Neural cell (in vitro differentiated cells): ENCODE measurements around the gene PRSS53. TPM values are rescaled to one million over a fixed set of nuclear protein-coding genes. Genes with fewer than 3 reads are reported as not detected.
A peak's percentile ranks its signal among the peaks of the same experiment; 100 is the strongest.

Experiments used
- H2AFZ ChIP-seq: fragments of 200-600, 300-800 bp; sonication (generic), shearing (Covaris generic); 2 replicates; pipeline ENCODE4 v1.6.0; 2014; ENCODE audit warnings: low read depth, mild to moderate bottlenecking, antibody characterized with exemption, low read length, moderate library complexity
- H3F3A ChIP-seq: fragments of 200-600 bp; shearing (Covaris generic); 2 replicates; pipeline ENCODE4 v1.6.1; 2016; ENCODE audit warnings: mild to moderate bottlenecking, moderate library complexity, mixed read lengths, antibody characterized with exemption, low read length; ENCODE audit not compliant: insufficient read depth, poor library complexity, severe bottlenecking
- H3K27ac ChIP-seq: fragments of 200-600, 300-800 bp; sonication (generic), shearing (Covaris generic); 2 replicates; pipeline ENCODE4 v1.5.1; 2014; ENCODE audit warnings: mild to moderate bottlenecking, low read length, moderate library complexity
- H3K27me3 ChIP-seq: fragments of 300-800, 200-600 bp; sonication (generic), shearing (Covaris generic); 2 replicates; pipeline ENCODE4 v1.6.0; 2014; ENCODE audit warnings: mild to moderate bottlenecking, low read depth, low read length, moderate library complexity; ENCODE audit not compliant: insufficient read depth
- H3K36me3 ChIP-seq: fragments of 300-800, 200-600 bp; sonication (generic), shearing (Covaris generic); 2 replicates; pipeline ENCODE4 v1.5.1; 2014; ENCODE audit warnings: mild to moderate bottlenecking, antibody characterized with exemption, low read length, moderate library complexity; ENCODE audit not compliant: insufficient read depth
- H3K4me2 ChIP-seq: fragments of 300-800, 200-600 bp; sonication (generic), shearing (Covaris generic); 2 replicates; pipeline ENCODE4 v1.6.0; 2014; ENCODE audit warnings: mild to moderate bottlenecking, low read length
- H3K4me3 ChIP-seq: fragments of 300-800, 200-600 bp; sonication (generic), shearing (Covaris generic); 2 replicates; pipeline ENCODE4 v1.5.1; 2014; ENCODE audit warnings: mild to moderate bottlenecking, low read length, moderate library complexity
- H3K79me2 ChIP-seq: fragments of 200-600 bp; shearing (Covaris generic); replicated peaks from 2 replicates; pipeline ENCODE4 v1.6.0; 2014; ENCODE audit warnings: mild to moderate bottlenecking, low read length, moderate library complexity; ENCODE audit not compliant: insufficient read depth
- H3K9ac ChIP-seq: fragments of 300-800, 200-600 bp; sonication (generic), shearing (Covaris generic); 2 replicates; pipeline ENCODE4 v1.6.1; 2016; ENCODE audit warnings: mild to moderate bottlenecking, low read length, mixed read lengths
- H3K9me2 ChIP-seq: fragments of 200-600 bp; shearing (Covaris generic); 2 replicates; pipeline ENCODE4 v1.6.1; 2016; ENCODE audit warnings: mild to moderate bottlenecking, low read length, mixed read lengths; ENCODE audit not compliant: insufficient read depth
- H3K9me3 ChIP-seq: fragments of 200-600, 300-800 bp; sonication (generic), shearing (Covaris generic); 2 replicates; pipeline ENCODE4 v1.6.1; 2016; ENCODE audit warnings: mild to moderate bottlenecking, mixed run types, low read length, moderate library complexity, mixed read lengths
- H4K20me1 ChIP-seq: fragments of 200-600 bp; shearing (Covaris generic); 2 replicates; pipeline ENCODE4 v1.6.1; 2016; ENCODE audit warnings: mild to moderate bottlenecking, mixed run types; ENCODE audit not compliant: insufficient read depth
- EP300 ChIP-seq: fragments of 450-650 bp; conservative IDR thresholded peaks from 2 replicates; pipeline ENCODE4 v1.6.1; 2014; ENCODE audit warnings: antibody characterized with exemption, mild to moderate bottlenecking, moderate library complexity; ENCODE audit not compliant: poor library complexity, severe bottlenecking
- EZH2 ChIP-seq: fragments of 200-600, 300-800 bp; shearing (Covaris generic), sonication (generic); IDR thresholded peaks from 2 replicates; pipeline ENCODE4 v1.6.1; 2014; ENCODE audit warnings: antibody characterized with exemption, low read length, borderline replicate concordance, mild to moderate bottlenecking; ENCODE audit not compliant: insufficient read depth, poor library complexity, severe bottlenecking
- MXI1 ChIP-seq: fragments of 450-650 bp; conservative IDR thresholded peaks from 2 replicates; pipeline ENCODE4 v1.6.1; 2014; ENCODE audit warnings: antibody characterized with exemption, mild to moderate bottlenecking; ENCODE audit not compliant: poor library complexity, severe bottlenecking
- POLR2AphosphoS5 ChIP-seq: IDR thresholded peaks from 2 replicates; pipeline ENCODE4 v1.6.1; 2012
- SMC3 ChIP-seq: fragments of 450-650 bp; conservative IDR thresholded peaks from 2 replicates; pipeline ENCODE4 v1.6.1; 2014; ENCODE audit warnings: antibody characterized with exemption, mild to moderate bottlenecking, moderate library complexity; ENCODE audit not compliant: poor library complexity
- TAF1 ChIP-seq: IDR thresholded peaks from 2 replicates; pipeline ENCODE4 v1.6.1; 2012; ENCODE audit warnings: low read depth
- polyA plus RNA-seq: library from polyadenylated mRNA; depleted of rRNA; stranded (reverse); fragments of >200 nt; gene quantifications from 2 replicates; pipeline ENCODE4 v1.2.3, GENCODE V29; 2014
- TF ChIP-seq, protein P1 (sequence below): fragments of 450-650 bp; IDR thresholded peaks from 2 replicates; pipeline ENCODE4 v1.5.1; 2014; ENCODE audit warnings: antibody characterized with exemption, mild to moderate bottlenecking, moderate library complexity; ENCODE audit not compliant: poor library complexity, severe bottlenecking

Gene PRSS53
- polyA plus RNA-seq, 1 donor from 2014 or later, result 9.3 TPM

DNA sequence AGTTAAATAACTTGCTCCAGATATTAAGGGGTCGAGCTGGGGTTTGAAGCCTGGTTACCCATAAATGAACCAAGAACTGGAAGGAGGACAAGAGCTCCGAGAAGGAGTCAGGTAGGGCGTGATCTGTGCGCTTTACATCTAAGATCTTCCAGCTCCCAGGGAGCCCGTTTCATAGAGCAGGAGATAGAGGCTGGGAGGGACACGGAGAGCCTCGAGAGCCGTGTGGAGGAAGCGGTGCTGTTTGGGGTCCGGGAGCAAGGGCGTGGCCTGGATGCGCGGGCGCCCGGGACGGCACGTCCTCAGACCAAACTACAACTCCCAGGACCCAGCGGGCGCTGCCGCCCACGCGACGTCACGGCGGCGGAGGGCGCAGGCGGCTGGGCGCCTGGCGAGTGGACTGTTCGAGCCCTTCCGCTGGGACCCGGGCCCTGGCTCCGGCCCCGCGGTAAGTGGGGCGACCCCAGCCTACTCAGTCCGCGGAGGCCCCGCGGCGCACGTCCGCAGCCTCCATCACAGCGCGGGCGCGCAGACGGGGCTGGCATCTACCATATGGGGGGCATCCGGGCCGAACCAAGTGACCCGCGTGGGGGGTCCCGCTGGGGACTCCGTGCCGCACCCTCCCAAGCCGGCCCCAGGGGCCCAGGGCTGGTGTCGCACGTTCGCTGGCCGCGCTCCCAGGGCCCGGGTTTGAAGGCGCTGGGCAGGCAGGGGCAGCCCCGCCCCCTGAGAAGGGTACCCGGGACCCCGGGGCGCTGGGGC, 19.5 kb upstream of the PRSS53 start, which contains the start of gene BCKDK:
BCKDK (plus strand) TSS at position 352 of the 759 bp plus-strand sequence. CDS start 838 bp downstream, outside the sequence.
- Histone ChIP-seq H3K9me2 (no peaks in the 10 kb centered on the region), H3K27me3 (no peaks in the 10 kb centered on the region), H4K20me1 (no peaks in the 10 kb centered on the region), H3F3A (no peaks in the 10 kb centered on the region), H3K36me3 (no peaks in the 10 kb centered on the region), H3K9ac (peak within 1 kb of the TSS; percentile 87), H3K9me3 (no peaks in the 10 kb centered on the region), H3K79me2 (no peaks in the 10 kb centered on the region), H3K27ac (peak within 1 kb of the TSS; percentile 24), H2AFZ (peak within 1 kb of the TSS; percentile 83), H3K4me2 (peak within 1 kb of the TSS; percentile 44), H3K4me3 (peak within 1 kb of the TSS; percentile 99)
- TF ChIP-seq POLR2AphosphoS5 (peak; percentile 74), SMC3 (no peak), EP300 (peak; percentile 25), MXI1 (peak; percentile 75)

DNA sequence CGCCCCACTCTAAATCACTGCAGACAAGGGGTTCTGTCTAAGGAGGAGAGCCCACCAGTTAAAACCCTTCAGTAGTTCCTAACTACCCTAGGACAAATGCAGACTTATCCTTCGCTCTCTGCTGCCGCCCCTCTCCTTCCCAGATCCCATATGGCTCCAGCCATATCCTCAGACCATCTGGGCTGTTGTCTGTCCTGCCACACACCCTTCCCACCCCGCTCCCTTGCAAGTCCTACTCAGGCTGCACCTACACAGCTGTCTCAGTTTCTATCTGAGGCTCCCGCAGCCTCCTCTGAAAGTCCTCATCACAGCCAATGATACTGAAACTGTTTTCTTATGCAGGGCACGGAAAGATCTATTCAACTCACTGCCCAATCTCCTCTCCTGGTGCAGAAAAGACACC, 18.7 kb upstream of the PRSS53 start:
- no peaks in the 10 kb centered on the region for H3K79me2 ChIP-seq
- H3K4me2 ChIP-seq, result no peak overlapping the region
- no peak overlapping the region for H3K27ac ChIP-seq
- no peaks in the 10 kb centered on the region for H3F3A ChIP-seq
- no peaks in the 10 kb centered on the region for H3K9me2 ChIP-seq
- no peaks in the 10 kb centered on the region for H3K9me3 ChIP-seq
- H4K20me1 ChIP-seq, result no peaks in the 10 kb centered on the region
- no peak for TF ChIP-seq EP300
- no peak overlapping the region for H3K9ac ChIP-seq
- H3K4me3 ChIP-seq, result peak overlapping the region; percentile 99
- no peaks in the 10 kb centered on the region for H3K36me3 ChIP-seq
- no peaks in the 10 kb centered on the region for H3K27me3 ChIP-seq
- H2AFZ ChIP-seq, result peak overlapping the region; percentile 83

DNA sequence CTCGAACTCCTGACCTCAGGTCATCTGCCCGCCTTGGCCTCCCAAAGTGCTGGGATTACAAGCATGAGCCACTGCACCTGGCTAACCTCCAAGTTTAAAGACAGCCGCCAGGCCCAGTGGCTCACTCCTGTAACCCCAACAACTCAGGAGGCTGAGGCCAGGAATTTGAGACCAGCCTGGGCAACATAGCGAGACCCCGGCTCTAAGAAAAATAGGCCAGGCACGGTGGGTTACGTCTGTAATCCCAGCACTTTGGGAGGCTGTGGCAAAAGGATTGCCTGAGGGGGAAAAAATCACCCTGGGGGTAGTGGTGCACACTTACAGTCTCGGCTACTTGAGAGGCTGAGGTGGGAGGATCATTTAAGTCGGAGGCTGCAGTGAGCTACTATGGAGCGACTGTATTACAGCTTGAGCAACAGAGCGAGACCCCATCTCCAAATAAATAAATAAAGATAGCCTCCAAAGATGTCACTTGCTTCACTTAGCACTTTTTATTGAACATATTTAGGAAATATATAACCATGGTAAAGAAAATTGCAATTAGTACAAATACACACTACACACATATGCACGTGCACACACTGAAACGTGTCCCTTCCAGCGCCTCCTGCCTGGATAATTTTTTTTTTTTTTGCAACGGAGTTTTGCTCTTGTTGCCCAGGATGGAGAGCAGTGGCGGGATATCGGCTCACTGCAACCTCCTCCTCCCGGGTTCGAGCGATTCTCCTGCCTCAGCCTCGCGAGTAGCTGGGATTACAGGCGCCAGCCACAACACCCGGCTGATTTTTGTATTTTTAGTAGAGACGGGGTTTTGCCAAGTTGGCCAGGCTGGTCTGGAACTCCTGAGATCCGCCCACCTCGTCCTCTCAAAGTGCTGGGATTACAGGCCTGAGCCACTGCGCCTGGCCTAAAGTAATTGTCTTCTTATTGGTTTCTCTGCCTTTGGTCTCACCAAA, 18.0 kb upstream of the PRSS53 start:
- no peak overlapping the region for H3K27ac ChIP-seq
- H2AFZ ChIP-seq, result no peak overlapping the region
- no peaks in the 10 kb centered on the region for H3K79me2 ChIP-seq
- H3K4me3 ChIP-seq, result no peak overlapping the region
- H3K9ac ChIP-seq, result no peak overlapping the region
- H3K27me3 ChIP-seq, result no peaks in the 10 kb centered on the region
- no peaks in the 10 kb centered on the region for H3K36me3 ChIP-seq
- H3K4me2 ChIP-seq, result no peak overlapping the region
- no peak for TF ChIP-seq TAF1
- TF ChIP-seq SMC3, result no peak
- TF ChIP-seq POLR2AphosphoS5, result no peak
- no peak for TF ChIP-seq EZH2
- TF ChIP-seq, protein P1, sequence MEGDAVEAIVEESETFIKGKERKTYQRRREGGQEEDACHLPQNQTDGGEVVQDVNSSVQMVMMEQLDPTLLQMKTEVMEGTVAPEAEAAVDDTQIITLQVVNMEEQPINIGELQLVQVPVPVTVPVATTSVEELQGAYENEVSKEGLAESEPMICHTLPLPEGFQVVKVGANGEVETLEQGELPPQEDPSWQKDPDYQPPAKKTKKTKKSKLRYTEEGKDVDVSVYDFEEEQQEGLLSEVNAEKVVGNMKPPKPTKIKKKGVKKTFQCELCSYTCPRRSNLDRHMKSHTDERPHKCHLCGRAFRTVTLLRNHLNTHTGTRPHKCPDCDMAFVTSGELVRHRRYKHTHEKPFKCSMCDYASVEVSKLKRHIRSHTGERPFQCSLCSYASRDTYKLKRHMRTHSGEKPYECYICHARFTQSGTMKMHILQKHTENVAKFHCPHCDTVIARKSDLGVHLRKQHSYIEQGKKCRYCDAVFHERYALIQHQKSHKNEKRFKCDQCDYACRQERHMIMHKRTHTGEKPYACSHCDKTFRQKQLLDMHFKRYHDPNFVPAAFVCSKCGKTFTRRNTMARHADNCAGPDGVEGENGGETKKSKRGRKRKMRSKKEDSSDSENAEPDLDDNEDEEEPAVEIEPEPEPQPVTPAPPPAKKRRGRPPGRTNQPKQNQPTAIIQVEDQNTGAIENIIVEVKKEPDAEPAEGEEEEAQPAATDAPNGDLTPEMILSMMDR, result no peak
- no peaks in the 10 kb centered on the region for H3K9me2 ChIP-seq
- no peaks in the 10 kb centered on the region for H3K9me3 ChIP-seq
- no peaks in the 10 kb centered on the region for H3F3A ChIP-seq
- no peaks in the 10 kb centered on the region for H4K20me1 ChIP-seq
